OCI-LY3 (cell line): Measurements from ENCODE around the gene POLR3GL.

ENCODE experiments used
- H2AFZ ChIP-seq: fragments of 200-600, 300-600 bp; shearing (Covaris generic); 2 replicates; pipeline ENCODE4 v1.6.0; 2014; ENCODE audit warnings: antibody characterized with exemption, low read depth, low read length
- H3K27ac ChIP-seq: fragments of 200-600, 300-600 bp; sonication (generic); 2 replicates; pipeline ENCODE4 v1.5.1; 2014; ENCODE audit warnings: mild to moderate bottlenecking, low read length, moderate library complexity, mixed read lengths
- H3K27me3 ChIP-seq: fragments of 200-600, 300-600 bp; sonication (generic); 2 replicates; pipeline ENCODE4 v1.6.1; 2014; ENCODE audit warnings: low read depth, low read length, mixed read lengths
- H3K36me3 ChIP-seq: fragments of 200-600, 300-600 bp; sonication (generic); replicated peaks from 2 replicates; pipeline ENCODE3; 2014; ENCODE audit warnings: low read depth, low read length, mixed read lengths
- H3K4me1 ChIP-seq: fragments of 300-600, 200-600 bp; sonication (generic); 2 replicates; pipeline ENCODE4 v1.6.1; 2014; ENCODE audit warnings: low read length, mixed read lengths
- H3K4me2 ChIP-seq: fragments of 200-600, 300-600 bp; sonication (generic); 2 replicates; pipeline ENCODE4 v1.6.1; 2014; ENCODE audit warnings: low read length, mixed read lengths
- H3K4me3 ChIP-seq: fragments of 300-600, 200-600 bp; sonication (generic); 2 replicates; pipeline ENCODE4 v1.5.1; 2014; ENCODE audit warnings: antibody characterized with exemption, mild to moderate bottlenecking, low read length, moderate library complexity
- H3K79me2 ChIP-seq: fragments of 300-600, 200-600 bp; shearing (Covaris generic); 2 replicates; pipeline ENCODE4 v1.6.1; 2014; ENCODE audit warnings: mild to moderate bottlenecking, low read length, mixed read lengths
- H3K9ac ChIP-seq: fragments of 300-600, 200-600 bp; shearing (Covaris generic); 2 replicates; pipeline ENCODE4 v1.6.0; 2014; ENCODE audit warnings: mild to moderate bottlenecking, low read length, moderate library complexity
- H3K9me3 ChIP-seq: fragments of 200-600, 300-600 bp; shearing (Covaris generic); 2 replicates; pipeline ENCODE4 v1.6.1; 2014; ENCODE audit warnings: low read length, mixed read lengths; ENCODE audit not compliant: insufficient read depth
- H4K20me1 ChIP-seq: fragments of 200-600, 300-600 bp; sonication (generic); 2 replicates; pipeline ENCODE4 v1.6.1; 2016; ENCODE audit warnings: low read length, mixed read lengths; ENCODE audit not compliant: insufficient read depth
- EZH2phosphoT487 ChIP-seq: fragments of 200-600 bp; shearing (Covaris generic); IDR thresholded peaks from 2 replicates; pipeline ENCODE4 v1.6.1; 2018; ENCODE audit warnings: antibody characterized with exemption, mixed run types, low read depth
- TF ChIP-seq, protein P1 (sequence below): fragments of 200-600, 300-600 bp; sonication (generic); IDR thresholded peaks from 2 replicates; pipeline ENCODE4 v1.5.1; 2014; ENCODE audit warnings: antibody characterized with exemption, low read length, low read depth

Gene POLR3GL

DNA sequence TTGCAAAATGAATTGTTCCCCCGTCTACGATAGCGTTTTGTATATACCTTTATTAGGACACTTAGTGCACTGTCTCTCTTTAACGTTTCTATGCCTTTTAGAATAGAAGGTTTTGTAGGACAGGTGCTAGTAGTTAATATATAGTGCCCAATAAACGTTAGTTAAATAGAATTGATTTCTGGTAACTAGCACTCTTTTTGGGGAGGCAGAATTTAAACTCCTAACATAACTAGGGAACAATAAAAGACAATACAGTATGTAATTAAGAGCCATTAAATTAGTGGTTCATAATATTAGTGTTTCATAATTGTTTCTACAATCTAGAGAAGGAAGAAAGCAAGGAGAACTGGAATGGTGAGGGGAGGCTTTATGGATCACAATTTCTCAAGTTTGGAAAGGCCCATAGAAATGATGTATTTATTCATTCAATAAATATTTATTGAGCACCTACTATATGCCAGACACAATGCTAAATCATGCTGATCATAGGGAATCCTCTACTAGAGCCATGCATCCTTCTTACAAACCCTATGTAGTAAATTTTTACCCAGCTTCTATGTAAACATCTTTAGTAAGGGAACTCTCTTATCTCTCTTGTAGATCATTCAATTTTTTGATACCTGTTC lies 742 bp downstream of the POLR3GL start:
- peaks cover 7% of the 10 kb centered on the region for H3K36me3 ChIP-seq
- H2AFZ ChIP-seq: peak overlapping the region; percentile 96
- no peaks in the 10 kb centered on the region for H4K20me1 ChIP-seq
- no peak for TF ChIP-seq EZH2phosphoT487
- TF ChIP-seq, protein P1, sequence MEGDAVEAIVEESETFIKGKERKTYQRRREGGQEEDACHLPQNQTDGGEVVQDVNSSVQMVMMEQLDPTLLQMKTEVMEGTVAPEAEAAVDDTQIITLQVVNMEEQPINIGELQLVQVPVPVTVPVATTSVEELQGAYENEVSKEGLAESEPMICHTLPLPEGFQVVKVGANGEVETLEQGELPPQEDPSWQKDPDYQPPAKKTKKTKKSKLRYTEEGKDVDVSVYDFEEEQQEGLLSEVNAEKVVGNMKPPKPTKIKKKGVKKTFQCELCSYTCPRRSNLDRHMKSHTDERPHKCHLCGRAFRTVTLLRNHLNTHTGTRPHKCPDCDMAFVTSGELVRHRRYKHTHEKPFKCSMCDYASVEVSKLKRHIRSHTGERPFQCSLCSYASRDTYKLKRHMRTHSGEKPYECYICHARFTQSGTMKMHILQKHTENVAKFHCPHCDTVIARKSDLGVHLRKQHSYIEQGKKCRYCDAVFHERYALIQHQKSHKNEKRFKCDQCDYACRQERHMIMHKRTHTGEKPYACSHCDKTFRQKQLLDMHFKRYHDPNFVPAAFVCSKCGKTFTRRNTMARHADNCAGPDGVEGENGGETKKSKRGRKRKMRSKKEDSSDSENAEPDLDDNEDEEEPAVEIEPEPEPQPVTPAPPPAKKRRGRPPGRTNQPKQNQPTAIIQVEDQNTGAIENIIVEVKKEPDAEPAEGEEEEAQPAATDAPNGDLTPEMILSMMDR: no peak
- H3K27me3 ChIP-seq: peaks cover 7% of the 10 kb centered on the region
- peak overlapping the region; percentile 81 for H3K4me3 ChIP-seq
- H3K79me2 ChIP-seq: no peaks in the 10 kb centered on the region
- H3K27ac ChIP-seq: no peak overlapping the region
- peak overlapping the region; percentile 78 for H3K4me2 ChIP-seq
- H3K9me3 ChIP-seq: peaks cover 6% of the 10 kb centered on the region; the same call in 1 of the 2 replicates
- peaks cover 28% of the 10 kb centered on the region for H3K4me1 ChIP-seq
- peak overlapping the region; percentile 73 for H3K9ac ChIP-seq

DNA sequence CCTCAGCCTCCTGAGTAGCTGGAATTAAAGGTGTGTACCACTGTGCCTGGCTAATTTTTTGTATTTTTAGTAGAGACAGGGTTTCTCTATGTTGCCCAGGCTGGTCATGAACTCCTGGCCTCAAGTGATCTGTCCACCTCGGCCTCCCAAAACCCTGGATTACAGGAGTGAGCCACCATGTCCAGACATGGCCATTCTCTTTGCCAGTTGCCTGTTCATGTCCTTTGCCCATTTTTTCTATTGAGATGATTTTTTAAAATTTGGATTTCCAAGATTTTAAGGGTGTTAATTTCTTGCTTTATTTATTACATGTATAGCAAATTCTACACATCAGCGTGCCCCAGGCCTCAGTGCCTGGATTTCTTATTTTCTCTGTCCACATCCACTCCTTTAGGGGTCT lies 2.8 kb downstream of the POLR3GL start:
- Histone ChIP-seq H3K4me3 (no peak overlapping the region), H3K36me3 (peaks cover 7% of the 10 kb centered on the region), H3K9ac (no peak overlapping the region), H3K4me2 (no peak overlapping the region), H3K27ac (no peak overlapping the region), H2AFZ (no peak overlapping the region), H3K27me3 (no peaks in the 10 kb centered on the region), H3K9me3 (peaks cover 6% of the 10 kb centered on the region; the same call in 1 of the 2 replicates), H4K20me1 (no peaks in the 10 kb centered on the region), H3K79me2 (no peaks in the 10 kb centered on the region), H3K4me1 (peaks cover 20% of the 10 kb centered on the region)
- TF ChIP-seq, protein P1: no peak
- TF ChIP-seq EZH2phosphoT487: no peak

DNA sequence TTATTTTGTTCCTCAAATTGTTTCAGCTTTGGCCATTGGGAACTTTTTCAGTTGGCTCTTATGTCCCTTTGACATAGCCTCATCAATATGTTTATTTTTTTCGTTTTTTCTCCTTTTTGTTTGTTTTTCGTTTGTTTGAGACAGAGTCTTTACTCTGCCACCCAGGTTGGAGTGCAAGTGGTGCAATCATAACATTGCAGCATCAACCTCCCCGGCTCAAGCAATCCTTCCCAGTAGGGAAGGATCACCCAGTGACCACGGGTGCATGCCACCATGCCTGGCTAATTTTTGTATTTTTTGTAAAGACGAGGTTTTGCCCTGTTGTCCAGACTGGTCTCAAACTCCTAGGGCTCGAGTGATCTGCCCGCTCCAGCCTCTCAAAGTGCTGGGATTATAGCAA lies 8.1 kb downstream of the POLR3GL start:
- Histone ChIP-seq H4K20me1 (no peaks in the 10 kb centered on the region), H3K79me2 (no peaks in the 10 kb centered on the region), H3K4me3 (no peak overlapping the region), H3K27me3 (no peaks in the 10 kb centered on the region), H3K9me3 (peaks cover 6% of the 10 kb centered on the region; the same call in 1 of the 2 replicates), H3K4me2 (no peak overlapping the region), H3K36me3 (peaks cover 4% of the 10 kb centered on the region), H3K9ac (no peak overlapping the region), H2AFZ (no peak overlapping the region), H3K27ac (no peak overlapping the region), H3K4me1 (peaks cover 6% of the 10 kb centered on the region)
- no peak for TF ChIP-seq EZH2phosphoT487
- TF ChIP-seq, protein P1: no peak

DNA sequence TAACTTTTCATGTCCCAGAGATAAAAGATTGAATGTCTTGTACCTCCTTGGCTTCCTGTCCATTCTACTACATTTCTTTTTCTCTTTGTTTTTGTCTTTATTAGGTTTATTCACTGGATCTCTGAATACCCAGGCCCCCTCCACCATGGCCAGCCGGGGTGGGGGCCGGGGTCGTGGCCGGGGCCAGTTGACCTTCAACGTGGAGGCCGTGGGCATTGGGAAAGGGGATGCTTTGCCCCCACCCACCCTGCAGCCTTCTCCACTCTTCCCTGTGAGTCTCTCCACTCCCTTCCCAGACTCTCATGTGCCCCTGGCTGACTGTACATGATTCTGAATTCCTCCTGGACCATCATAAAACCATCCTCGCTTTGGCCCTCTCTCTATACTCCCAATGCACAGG lies 10.2 kb downstream of the POLR3GL start:
- Histone ChIP-seq H3K27ac (no peak overlapping the region), H3K4me1 (peaks cover 27% of the 10 kb centered on the region), H3K9ac (no peak overlapping the region)

More for the DNA sequence above, 10.2 kb downstream of the POLR3GL start:
- H3K9me3 ChIP-seq: no peaks in the 10 kb centered on the region
- TF ChIP-seq EZH2phosphoT487: no peak
- TF ChIP-seq, protein P1: no peak
- H2AFZ ChIP-seq: no peak overlapping the region
- H3K79me2 ChIP-seq: no peaks in the 10 kb centered on the region
- no peaks in the 10 kb centered on the region for H4K20me1 ChIP-seq
- H3K36me3 ChIP-seq: no peaks in the 10 kb centered on the region
- no peak overlapping the region for H3K4me3 ChIP-seq
- no peaks in the 10 kb centered on the region for H3K27me3 ChIP-seq
- no peak overlapping the region for H3K4me2 ChIP-seq
